Neutrophil (primary cell): ENCODE measurements around the gene SMARCAL1.

ENCODE experiments used
- H3K27ac ChIP-seq: fragments of 200-600 bp; sonication (generic); 2 replicates; pipeline ENCODE4 v1.5.1; 2016; ENCODE audit warnings: mild to moderate bottlenecking, moderate library complexity
- H3K27me3 ChIP-seq: fragments of 200-600 bp; sonication (generic); 2 replicates; pipeline ENCODE4 v1.6.0; 2016; ENCODE audit warnings: mild to moderate bottlenecking
- H3K36me3 ChIP-seq: fragments of 200-600 bp; sonication (generic); 2 replicates; pipeline ENCODE4 v1.5.1; 2017
- H3K4me1 ChIP-seq, 2 experiments: fragments of 200-600 bp in 1 of 2; sonication (generic) in 1 of 2; 1 replicate in 1 of 2; 2 replicates in 1 of 2; pipeline versions ENCODE4 v1.5.1 to v1.6.1; 2013 to 2016; ENCODE audit warnings: low read depth in 1 of 2, low read length in 1 of 2, mild to moderate bottlenecking in 1 of 2, moderate library complexity in 1 of 2; ENCODE audit not compliant: control insufficient read depth in 1 of 2, insufficient read depth in 1 of 2
- H3K4me3 ChIP-seq, 2 experiments: fragments of 200-600 bp in 1 of 2; sonication (generic) in 1 of 2; 1 replicate in 1 of 2; 2 replicates in 1 of 2; pipeline ENCODE4 v1.5.1; 2013 to 2016; ENCODE audit warnings: low read depth in 1 of 2, low read length in 1 of 2, mild to moderate bottlenecking in 1 of 2, moderate library complexity in 1 of 2
- H3K9me3 ChIP-seq: fragments of 200-600 bp; sonication (generic); 2 replicates; pipeline ENCODE4 v1.5.1; 2016
- CTCF ChIP-seq: fragments of 200-600 bp; sonication (generic); IDR thresholded peaks from 2 replicates; pipeline ENCODE4 v1.5.1; 2016; ENCODE audit warnings: antibody characterized with exemption

The SMARCAL1 gene

DNA sequence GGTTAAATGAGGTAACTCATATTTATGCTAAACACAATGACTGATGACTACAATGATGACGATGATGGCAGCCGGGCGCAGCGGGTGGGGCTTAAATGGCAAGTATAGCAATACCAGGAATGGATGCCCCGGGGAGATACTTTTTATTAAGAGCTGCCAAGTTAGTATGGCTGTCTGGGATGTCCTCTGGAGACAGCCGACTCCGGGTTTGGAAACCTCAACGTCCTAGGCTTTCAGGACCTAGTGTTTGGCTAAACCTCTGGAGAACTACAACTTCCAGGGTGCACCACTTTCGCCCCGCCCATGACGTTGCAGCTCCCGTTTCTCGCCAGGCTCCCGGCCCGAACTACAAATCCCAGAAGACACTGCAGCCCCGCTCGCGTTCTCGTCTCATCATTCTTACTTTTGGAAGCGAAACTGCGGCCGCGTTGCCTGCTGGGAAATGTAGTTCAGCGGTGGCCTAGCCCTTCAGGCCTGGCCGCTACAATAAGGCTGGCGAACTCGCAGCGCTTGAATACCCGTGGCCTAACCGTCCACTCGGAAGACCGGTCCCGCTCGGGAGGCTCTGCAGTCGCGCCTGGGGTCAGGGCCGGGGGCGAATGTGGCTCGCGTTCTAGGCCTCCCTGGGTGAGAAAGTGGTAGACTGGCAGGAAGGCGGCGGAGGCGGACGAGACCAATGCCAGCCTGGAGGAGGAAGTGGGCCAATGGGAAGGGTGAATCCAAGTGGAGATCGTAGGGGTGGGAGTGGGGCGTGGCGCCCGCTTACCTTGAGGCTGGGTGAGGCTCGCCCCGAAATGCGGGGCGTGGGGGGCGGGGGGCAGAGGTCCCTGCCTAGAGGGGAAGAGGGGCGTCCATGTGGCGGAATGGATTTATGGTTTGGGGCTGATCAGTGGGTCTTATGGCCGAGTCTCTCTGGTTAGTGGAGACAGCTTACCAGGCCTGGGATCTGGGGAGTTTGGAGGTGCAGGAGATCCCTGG lies at the start of gene SMARCAL1:
Gene SMARCAL1 (plus strand): TSS at position 463 of the 978 bp plus-strand sequence. CDS start 2,221 bp downstream, outside the sequence.
- Histone ChIP-seq H3K36me3 (peaks cover 15% of the 10 kb centered on the region), H3K4me1 (peaks cover 14 to 15% of the 10 kb centered on the region in 2 experiments), H3K27ac (peak within 1 kb of the TSS; percentile 93), H3K27me3 (peaks cover 4% of the 10 kb centered on the region), H3K9me3 (no peaks in the 10 kb centered on the region), H3K4me3 (peak within 1 kb of the TSS; percentile 92 to 97)
- TF ChIP-seq CTCF = peak; percentile 37

DNA sequence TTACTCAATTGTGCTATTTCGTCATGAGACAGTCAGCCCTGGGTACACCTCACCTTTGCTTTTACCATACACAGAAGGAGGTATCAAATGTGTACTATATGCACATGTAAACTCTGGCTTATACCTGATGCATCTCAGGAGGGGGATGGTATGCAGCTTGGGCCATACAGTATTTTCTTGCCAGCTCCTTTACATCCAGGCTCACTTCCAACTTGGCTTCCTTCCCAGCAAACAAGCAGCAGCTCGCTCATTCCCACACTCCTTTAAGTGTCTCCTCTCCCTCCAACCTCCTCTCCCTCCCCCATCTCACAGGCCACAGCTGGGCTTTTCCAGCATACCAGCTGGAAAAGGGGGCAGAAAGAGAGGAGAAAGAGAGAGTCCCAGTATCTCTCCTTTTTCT lies 49.6 kb upstream of the SMARCAL1 start:
- no peak overlapping the region for H3K4me3 ChIP-seq
- no peak for TF ChIP-seq CTCF

GRCh38 chr2:216363221-216363620 lies 49.1 kb upstream of the SMARCAL1 start:
- no peak for TF ChIP-seq CTCF
- H3K27me3 ChIP-seq = peaks cover 52% of the 10 kb centered on the region
- peaks cover 11 to 13% of the 10 kb centered on the region in 2 experiments for H3K4me1 ChIP-seq
- no peak overlapping the region for H3K27ac ChIP-seq
- no peak overlapping the region for H3K4me3 ChIP-seq
- H3K9me3 ChIP-seq = no peaks in the 10 kb centered on the region
- H3K36me3 ChIP-seq = no peaks in the 10 kb centered on the region

More for the DNA sequence above, 49.6 kb upstream of the SMARCAL1 start:
- Histone ChIP-seq H3K27ac (no peak overlapping the region), H3K4me1 (peaks cover 11 to 13% of the 10 kb centered on the region in 2 experiments), H3K36me3 (no peaks in the 10 kb centered on the region), H3K27me3 (peaks cover 47% of the 10 kb centered on the region), H3K9me3 (no peaks in the 10 kb centered on the region)

- H3K9me3 ChIP-seq = no peaks in the 10 kb centered on the region
- TF ChIP-seq CTCF = no peak
- H3K4me3 ChIP-seq = no peak overlapping the region
These were observed 46.8 kb upstream of the SMARCAL1 start for GRCh38 chr2:216365518-216365917.

DNA sequence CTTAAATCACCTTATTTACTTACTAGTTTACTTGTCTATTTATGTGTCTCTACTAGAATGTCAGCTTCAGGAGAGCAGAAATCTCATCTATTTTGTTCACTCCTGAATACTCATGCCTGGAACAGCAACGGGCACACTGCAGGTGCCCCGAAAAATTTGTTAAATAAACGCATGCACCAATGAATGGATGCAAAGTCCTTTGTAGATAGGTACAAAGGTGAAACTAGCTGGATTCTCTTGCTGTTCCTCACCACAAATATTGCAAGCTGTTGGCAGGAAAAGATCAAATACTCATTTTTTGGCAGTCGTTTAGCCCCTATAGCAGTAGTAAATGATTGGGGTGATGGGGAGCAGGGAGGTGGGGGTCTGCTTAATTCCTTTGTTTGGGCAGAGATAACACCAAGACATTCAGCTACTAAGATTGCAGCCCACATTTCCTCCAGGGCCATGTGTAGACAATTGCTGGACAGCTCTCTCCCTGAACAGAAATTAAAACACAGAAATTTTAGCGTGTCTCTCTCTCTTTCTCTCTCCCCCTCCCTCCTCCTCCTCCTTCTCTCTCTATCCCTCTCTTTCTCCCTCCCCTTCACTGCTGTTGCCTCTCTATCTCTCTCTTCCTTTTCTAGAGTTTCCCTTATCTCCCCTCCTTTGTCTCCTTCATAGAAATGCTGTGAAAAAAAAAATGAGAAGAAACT lies 45.4 kb upstream of the SMARCAL1 start:
- Histone ChIP-seq H3K4me3 (no peak overlapping the region), H3K27me3 (peaks cover 79% of the 10 kb centered on the region), H3K9me3 (no peaks in the 10 kb centered on the region), H3K36me3 (no peaks in the 10 kb centered on the region), H3K4me1 (peaks cover 13 to 14% of the 10 kb centered on the region in 2 experiments), H3K27ac (no peak overlapping the region)
- TF ChIP-seq CTCF = no peak

More at GRCh38 chr2:216365518-216365917, 46.8 kb upstream of the SMARCAL1 start:
- Histone ChIP-seq H3K27ac (no peak overlapping the region), H3K4me1 (peaks cover 11 to 13% of the 10 kb centered on the region in 2 experiments), H3K27me3 (peaks cover 64% of the 10 kb centered on the region), H3K36me3 (no peaks in the 10 kb centered on the region)
